GM21381 (cell line): ENCODE measurements around the gene LRG1.

Source experiments
- ATAC-seq: cut with Tn5 transposase; IDR thresholded peaks from one replicate; pipeline ENCODE4 v1.9.1; 2021; ENCODE audit warnings: mild to moderate bottlenecking, moderate library complexity; ENCODE audit not compliant: unreplicated experiment

The LRG1 gene

DNA sequence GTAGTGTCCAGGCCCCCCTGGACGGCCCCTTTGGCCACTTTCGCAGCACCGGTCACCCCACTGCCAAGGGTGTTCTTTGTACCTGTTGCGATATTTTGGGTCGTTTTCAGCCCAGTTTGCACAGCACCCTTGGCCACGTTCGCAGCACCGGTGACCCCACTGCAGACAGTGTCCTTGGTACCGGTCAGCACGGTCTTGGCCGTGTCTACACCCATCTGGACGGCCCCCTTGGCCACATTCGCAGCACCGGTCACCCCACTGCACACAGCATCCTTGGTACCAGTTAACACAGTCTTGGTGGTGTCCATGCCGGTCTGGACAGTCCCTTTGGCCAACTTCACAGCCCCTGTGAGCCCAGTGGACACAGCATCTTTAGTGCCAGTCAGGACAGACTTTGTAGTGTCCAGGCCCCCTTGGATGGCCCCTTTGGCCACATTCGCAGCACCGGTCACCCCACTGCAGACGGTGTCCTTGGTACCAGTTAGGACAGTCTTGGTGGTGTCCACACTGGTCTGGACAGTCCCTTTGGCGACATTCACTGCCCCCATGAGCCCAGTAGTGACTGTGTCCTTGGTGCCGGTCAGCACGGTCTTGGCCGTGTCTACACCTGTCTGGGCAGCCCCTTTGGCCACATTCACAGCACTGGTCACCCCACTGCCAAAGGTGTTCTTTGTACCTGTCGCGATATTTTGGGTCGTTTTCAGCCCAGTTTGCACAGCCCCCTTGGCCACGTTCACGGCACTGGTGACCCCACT lies 28.4 kb downstream of the LRG1 start:
- ATAC-seq = no peak

DNA sequence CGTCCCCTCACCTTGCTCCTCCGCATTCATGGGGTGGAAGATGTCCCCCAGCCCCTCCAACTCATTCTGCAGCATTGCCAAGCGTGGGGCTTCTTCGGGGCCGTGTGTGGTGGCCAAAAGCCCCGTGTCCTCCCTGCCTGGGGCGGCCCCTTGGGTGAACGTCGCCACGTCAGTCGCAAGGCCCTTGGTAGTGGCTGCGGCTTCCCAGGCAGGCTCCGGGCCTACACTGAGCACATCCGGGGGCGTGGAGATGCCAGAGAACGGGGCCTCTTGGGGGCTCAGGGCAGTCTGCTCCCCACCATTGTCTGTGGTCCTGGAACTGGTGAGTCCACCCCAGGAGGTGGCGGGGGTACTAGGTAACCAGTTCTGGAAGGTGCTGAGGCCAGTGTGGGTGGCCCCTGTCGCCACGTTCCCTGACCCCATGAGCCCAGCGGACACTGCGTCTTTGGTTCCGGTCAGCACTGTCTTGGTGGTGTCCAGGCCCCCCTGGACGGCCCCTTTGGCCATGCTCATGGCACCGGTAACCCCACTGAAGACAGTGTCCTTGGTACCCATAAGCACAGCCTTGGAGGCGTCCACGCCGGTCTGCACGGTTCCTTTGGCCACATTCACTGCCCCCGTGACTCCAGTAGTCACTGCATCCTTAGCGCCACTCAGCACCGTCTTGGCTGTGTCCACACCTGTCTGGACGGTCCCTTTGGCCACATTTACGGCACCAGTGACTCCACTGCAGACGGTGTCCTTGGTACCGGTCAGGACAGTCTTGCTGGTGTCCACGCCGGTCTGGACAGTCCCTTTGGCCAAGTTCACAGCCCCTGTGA lies 29.2 kb downstream of the LRG1 start:
- no peak for ATAC-seq

DNA sequence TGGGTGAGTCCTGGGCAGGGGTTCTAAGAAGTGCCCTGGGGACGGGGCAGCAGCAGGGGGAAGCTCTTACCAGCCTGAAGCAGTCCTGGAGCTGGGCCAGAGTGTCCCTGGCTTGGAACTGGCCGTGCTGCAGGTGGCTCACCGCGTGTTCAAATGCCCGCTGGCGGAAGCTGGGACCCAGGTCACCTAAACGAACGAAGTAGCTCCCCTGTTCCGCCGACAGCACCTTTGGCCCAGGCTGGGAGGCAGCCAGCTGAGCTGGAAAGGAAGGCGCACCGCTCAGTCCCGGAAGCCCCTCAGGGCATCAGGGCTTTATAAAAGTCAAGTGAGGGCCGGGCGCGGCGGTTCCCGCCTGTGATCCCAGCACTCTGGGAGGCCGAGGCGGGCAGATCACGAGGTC lies 31.1 kb downstream of the LRG1 start:
- no peak for ATAC-seq

DNA sequence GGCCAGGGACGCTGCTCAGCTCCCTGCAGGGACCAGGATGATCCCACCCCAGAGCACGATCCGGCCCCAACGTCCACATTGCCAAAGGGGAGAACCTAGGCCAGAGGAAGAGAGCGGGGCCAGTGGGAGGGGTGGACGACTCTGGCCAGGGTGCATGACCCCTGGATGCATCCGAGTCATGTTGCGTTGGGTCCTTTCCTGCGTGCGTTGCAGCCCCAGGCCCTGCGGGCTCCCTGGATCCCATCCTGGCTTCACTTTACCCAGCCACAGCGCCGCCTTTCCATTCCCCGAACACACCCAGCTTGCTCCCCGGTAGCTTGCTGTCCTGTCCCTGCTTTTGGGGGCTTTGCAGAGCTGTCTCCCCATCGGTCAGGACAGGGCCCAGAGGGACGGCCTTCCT lies 32.0 kb downstream of the LRG1 start:
- ATAC-seq = no peak

GRCh38 chr19:4507150-4507452 lies 32.7 kb downstream of the LRG1 start:
- ATAC-seq = no peak

DNA sequence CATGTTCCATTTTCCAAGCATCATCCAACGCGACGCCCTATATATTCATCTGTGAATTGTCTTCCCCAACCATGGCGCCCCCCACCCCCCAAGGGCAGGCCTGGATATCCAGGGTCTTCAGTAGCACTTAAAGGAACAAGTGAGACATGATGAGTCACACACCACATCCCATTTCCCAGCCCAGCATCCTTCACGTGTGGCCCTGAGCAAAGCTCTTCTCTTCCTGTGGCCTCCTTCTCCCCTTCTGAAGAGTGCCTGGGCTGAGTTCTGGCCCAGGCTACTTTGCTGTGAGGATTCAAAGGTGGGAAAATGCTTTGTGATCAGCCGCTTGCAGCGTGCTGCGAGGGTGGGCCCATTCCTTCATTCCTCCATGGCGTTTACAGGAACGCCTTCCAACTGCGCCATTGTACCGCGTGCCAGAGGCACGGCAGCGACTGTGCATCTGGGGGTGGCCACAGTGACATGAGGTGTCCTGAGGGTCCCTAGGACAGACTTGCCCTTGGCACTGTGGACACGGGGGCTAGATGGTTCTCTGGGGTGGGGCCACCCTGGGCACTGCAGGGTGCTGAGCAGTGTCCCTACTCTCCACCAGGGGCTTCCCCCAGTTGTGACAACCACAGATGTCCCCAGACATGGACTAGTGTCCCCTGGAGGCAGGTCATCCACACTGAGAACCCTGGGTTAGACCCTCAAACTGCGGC lies 33.2 kb downstream of the LRG1 start:
- no peak for ATAC-seq

- no peak for ATAC-seq
Measured at GRCh38 chr19:4505570-4506448, 34.0 kb downstream of the LRG1 start.

DNA sequence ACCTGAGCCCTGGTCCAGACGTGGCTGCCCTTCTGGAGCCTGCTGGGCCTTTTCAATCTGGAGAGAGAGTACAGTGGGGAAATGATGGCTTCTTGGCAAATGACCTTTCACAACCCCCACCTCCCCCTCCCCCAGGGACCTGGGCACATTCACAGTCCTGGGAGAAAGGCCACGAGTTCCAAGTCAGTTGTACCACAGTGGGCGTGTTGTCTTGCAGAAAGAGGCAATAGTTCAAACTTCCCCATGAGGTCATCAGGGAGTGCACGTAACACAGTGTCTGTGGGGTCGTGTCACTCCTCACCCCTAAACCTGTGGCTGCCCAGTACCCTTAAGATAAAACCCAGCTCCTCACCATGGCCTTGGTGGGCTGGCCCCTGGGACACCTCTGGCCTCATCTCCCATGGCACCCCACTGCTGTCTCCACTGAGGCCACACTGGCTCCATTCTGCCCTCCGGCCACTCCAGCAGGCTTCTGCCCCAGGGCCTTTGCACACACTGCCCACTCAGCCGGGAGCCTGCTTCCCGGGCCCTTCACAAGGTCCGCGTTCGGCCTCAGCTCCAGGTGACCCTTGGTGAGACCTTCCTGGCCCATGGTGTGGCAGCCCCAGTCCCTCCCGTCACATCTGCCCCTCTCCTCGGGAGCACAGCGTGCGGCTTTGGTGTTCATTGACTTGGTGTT lies 34.8 kb downstream of the LRG1 start:
- ATAC-seq = no peak

DNA sequence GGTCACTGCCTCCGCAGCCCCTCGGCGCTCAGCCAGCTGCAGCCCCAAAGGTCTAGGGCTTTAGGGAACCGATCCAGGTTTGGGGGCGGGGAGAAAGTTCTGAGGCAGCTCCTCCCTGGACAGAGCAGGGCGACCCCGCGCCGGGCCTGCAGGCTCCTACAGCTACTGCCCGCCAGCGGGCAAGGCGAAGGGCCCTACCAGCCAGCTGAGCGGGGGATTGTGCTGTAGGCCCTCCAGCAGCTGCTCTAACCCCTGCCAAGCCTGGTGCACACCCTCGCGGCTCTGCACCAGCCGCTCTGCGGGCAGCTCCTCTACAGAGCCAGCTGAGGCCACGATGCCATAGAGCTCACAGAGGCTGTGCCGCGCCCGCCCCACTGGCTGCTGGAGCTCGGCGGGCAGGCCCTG lies 35.5 kb downstream of the LRG1 start:
- no peak for ATAC-seq

DNA sequence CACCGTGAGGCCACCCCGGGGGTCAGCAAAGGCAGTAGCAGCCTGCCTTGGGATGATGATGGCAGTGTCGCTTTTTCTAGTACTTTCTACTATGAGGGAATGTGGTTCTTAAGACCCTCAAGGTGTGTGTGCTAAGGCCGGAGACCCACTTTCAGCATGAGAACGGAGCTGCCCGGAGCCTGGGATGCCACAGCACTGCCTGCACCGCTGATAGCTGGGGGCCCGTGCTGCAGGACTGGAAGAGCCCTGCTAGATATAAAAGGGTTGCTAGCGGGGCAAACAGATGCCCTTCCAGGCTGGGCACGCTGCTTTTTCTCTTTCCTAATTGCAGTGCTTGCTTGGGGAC lies 36.0 kb downstream of the LRG1 start:
- no peak for ATAC-seq

GRCh38 chr19:4503132-4503824 lies 36.6 kb downstream of the LRG1 start:
- no peak for ATAC-seq

GRCh38 chr19:4502282-4503131 lies 37.3 kb downstream of the LRG1 start:
- ATAC-seq = no peak

GRCh38 chr19:4501691-4502090 lies 38.1 kb downstream of the LRG1 start:
- no peak for ATAC-seq

GRCh38 chr19:4500841-4501591 lies 38.8 kb downstream of the LRG1 start:
- ATAC-seq = no peak

DNA sequence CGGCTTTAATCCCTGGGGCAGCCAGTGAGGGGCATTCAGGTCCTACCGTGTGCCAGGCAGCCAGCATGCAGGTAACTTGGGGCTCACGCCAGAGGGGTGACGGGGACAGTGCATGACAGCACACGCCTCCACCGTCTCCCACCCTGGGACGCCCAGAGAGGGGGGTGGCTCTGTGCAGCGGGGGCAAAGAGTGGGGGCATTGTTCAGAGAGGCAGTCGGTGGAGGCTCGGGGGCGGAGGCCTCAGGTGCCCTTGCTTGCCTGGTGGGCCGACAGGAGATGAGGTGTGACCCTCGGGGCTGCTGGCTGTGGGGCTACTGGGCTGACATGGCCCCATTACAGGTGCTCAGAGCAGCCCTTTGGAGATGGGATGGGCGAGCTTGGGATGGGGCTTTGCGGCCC lies 40.0 kb downstream of the LRG1 start:
- no peak for ATAC-seq

GRCh38 chr19:4499318-4499717 lies 40.5 kb downstream of the LRG1 start:
- ATAC-seq = no peak

DNA sequence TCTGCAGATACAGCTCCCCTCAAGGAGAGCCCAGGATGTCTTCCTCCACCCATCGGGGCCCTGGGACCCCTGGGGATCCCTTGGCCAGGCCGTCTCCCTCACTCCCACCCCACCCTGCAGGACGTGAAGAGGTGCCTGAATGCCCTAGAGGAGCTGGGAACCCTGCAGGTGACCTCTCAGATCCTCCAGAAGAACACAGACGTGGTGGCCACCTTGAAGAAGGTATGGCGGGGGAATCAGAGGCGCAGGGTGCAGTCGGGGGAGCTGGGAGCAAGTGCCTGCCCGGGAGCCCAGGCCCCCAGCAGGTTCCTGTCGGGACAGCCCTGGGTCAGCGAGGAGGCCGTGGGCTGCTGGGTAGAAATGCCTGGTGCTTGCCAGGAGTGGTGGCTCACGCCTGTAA lies 41.1 kb downstream of the LRG1 start:
- no peak for ATAC-seq

GRCh38 chr19:4497770-4498389 lies 42.0 kb downstream of the LRG1 start:
- no peak for ATAC-seq
